HG02623 (cell line): Measurements from ENCODE around the gene PLVAP.

Experiments
- ATAC-seq: cut with Tn5 transposase; IDR thresholded peaks from one replicate; pipeline ENCODE4 v1.9.1; 2021; ENCODE audit warnings: moderate library complexity; ENCODE audit not compliant: unreplicated experiment

The PLVAP gene

DNA sequence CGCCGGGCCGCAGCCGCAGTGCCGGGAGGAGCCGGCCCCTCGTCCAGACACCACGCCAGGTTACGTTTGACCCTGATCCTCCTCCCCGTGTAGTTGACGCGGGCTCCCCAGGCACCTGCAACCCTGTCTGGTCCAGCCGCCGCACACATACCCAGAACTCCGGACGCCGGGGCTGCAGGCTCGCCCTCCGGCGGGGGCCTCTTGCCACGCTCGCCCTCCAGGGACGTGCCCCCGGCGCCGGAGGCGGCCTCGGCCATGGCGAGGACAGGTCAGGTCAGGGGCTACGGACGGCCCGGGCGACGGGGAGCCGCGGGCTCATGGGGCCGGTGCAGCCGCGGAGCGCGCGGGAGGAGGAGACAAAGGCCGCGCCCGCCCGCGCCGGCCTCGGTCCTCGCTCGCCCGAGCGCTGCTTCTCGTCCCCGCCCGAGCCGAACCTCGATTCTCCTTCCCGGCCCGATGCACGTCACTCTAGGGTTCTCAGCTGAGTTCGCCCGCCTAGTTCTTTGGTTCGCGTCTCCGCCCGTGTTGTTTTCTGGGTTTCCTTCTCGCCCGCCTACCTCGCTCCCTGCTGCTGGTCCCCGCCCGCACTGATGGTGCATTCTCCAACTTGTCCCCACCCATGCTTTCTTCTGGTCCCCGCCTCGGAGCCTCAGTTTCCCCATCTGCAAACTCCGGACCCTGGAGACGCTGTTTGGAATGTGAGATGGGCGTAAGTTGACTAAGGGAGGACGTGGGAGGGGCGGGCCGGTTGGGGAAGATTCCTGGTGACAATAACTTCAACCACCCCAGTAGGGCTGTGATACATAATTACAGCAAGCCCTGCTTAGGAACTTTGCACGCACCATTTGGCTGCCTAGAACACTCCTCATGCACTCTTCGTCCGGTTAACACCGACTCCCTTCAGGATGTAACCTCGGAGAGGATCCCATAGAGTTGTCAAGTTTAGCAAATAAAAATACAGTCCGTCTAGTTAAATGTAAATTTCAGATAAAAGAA lies 42.4 kb downstream of the PLVAP start, which contains the start of gene ANO8:
ANO8 (minus strand) TSS at position 442 of the 996 bp plus-strand sequence; CDS start at position 257, 185 bp downstream.
- ATAC-seq: peak; percentile 35

- ATAC-seq: no peak
Measured at GRCh38 chr19:17333611-17334413, 43.3 kb downstream of the PLVAP start.

DNA sequence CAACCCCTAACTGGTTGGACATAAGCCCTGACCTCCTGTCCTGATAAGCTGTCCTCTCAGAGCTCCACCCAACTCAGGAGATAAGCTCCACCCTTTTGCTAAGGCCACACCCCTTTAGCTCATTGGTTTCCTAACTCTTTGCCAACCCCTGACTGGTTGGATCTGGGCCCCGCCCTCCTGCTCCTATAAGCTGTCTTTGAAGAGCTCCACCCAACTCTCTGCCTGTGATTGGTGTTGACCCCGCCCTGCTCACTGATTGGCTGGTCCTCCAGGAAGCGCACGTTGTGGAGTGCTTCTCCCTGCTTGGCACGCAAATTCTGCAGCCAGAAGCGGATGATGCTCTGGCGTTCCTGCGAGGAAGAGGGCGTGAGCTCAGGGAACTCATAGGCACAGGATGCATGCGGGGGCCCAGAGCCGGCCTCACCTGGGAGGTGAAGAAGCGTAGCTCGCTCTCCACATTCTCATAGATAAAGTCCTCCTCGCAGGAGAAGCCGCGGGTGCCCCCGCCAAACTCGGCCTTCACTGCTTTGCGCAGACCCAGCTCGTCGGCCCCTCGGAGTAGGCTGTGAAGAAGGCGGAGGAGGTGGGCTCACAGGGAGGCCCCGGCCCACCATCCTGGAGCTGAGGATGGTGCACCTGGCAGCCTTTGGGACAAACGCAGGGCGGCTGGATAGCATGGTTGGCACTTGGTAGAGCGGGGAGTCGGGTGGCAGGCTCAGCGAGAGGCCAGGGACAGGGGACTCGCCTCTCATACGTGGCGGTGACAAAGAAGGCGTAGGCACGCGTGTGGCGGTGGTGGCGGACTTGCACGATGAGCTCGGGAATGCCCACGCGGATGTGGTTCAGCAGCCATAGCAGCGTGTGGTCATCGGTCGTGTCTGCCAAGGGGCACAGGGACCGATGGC lies 44.2 kb downstream of the PLVAP start:
- no peak for ATAC-seq

DNA sequence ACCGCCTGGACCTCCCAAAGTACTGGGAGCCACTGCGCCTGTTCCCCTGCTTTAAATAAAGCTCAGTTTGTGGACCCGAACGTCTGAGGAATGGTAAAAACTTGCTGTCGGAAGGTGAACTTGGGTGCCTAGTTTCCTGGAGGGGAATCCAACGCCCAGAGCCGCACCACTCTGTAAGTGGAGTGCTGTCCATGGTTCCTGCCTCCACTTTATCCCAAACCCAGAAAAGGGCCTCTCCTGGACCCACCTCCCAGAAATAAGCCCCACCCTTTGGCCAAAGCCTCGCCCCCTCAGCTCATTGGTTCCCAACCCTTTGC lies 44.8 kb downstream of the PLVAP start:
- no peak for ATAC-seq

DNA sequence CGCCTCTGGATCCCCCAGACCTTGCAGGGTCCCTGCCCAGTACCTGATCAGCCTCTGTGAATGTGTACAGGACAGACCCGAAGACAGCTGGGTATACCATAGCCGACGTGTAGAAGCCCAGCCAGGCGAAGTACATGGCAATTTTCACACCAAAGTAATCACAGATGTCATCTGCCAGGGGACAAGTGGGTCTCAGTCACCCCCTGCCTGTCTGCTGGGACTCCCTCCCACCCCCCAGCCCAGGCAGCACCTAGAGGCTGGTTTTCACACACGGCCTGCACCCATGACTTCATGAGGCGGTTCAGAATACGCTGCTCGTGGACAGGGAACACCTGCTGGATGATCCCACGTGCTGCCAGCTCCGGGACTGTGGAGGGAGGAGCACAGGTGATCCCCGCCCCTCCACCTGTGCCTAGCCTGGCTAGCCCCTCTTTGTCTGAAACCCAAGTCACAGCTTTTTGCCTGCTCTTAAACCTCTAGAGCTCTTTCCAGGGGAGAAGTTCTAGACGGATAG lies 46.0 kb downstream of the PLVAP start:
- ATAC-seq: no peak

GRCh38 chr19:17330262-17331044 lies 46.7 kb downstream of the PLVAP start:
- no peak for ATAC-seq

DNA sequence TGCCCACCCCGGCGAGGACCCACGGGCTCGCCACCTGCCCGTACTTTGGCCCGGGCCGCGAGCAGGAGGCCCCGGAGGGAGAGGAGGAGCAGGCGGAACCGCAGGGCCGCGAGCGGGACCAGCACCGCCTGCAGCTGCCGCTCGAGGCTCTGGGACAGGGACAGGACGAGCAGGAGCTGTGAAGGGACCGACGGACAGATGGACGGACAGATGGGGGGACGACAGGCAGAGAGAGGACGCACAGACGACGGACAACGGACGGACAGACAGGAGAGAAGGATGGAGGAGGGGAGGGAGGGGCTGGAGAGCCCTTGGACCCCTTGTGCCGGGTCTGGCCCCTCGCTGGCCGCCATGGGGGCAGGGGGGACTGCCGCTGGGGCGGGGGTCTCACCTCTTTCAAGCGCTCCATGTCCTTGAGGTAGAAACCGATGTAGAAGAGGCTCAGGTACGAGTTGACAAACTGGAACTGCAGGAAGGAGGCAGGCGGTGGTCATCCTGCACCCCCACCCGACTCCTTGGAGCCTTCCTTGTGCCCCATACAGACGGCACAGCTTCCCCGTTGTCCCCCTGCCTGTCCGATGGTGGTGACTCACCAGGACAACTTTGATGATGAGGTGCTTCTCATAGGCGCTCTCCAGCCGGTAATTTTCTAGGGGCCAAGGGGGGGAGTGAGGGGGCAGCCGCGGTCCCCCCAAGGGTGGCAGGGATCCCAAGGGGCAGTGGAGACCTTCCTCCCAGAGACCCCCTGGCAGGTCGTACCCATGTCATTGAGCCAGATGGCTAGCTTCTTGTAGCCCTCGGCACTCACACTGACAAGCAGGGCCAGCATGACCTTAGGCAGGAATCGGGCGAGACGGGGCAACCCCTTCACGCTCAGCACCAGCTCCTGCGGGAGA lies 47.5 kb downstream of the PLVAP start:
- ATAC-seq: no peak

DNA sequence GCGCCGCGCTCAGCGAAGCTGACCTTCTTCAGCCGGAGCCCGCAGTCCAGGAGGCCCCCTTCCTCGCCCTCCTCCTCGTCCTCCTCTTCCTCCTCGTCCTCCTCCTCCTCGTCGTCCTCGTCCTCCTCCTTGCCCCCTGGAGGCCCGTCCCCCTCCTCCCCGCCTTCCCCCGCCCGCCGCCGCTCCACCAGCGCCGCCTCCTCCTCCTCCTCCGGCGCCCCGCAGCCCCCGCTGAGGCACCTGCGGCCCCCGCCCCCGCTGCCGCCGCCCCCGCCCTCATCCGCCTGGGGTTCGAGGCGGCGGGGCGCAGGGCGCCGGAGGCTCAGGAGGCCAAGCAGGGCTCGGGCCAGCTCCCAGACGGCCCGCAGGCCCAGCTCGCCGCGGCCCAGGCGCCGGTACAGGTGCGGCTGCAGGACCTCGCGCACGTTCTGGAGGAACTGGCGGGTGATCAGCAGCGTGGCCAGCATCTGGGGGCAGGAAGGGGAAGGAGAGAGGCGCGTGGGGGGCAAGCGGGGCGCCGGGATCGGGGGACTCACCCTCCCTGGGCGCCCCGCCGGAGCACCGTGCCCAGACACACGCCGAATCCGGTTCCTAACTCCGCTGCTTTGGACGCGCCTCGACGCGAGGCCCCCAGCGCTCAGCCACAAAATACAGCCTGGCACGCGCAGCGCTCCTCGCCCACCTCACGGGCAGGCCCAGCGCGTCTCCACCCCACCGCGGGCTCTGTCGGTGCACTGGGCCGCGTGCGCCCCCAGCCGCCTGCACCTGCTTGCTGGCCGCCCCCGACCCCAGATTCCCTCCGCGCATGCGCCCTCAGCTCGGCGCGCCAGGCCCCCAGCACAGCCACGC lies 48.4 kb downstream of the PLVAP start:
- no peak for ATAC-seq

GRCh38 chr19:17327654-17328516 lies 49.3 kb downstream of the PLVAP start:
- ATAC-seq: no peak

DNA sequence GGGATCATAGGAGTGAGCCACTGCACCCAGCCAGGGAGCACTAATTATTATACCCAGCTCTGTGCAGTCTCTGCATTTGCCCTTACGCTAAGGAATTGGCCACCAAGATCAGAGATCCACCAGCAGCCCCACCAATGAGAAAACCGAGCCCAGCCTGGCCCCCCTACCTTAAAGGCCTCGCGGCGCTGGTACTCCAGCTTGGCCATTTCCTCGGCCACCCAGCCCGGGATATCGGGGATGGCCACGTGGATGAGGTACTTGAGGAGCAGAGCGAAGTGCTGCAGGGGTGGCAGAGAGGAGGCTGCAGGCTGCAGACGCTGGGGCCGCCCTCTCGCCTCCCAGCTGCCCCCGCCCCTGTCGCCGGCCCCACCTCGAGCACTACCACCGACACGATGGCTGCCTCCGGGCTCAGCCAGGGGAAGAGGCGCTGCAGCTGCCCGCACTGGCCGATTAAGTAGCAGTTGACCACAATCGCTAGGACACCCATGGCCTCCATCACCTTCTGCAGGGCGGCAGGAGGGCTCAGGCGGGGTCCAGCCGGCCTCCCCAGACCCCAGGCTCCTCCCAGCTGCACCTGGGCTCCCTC lies 50.0 kb downstream of the PLVAP start:
- ATAC-seq: no peak

GRCh38 chr19:17326595-17326966 lies 50.6 kb downstream of the PLVAP start:
- no peak for ATAC-seq

- ATAC-seq: no peak
Measured at GRCh38 chr19:17325881-17326594, 51.1 kb downstream of the PLVAP start.

DNA sequence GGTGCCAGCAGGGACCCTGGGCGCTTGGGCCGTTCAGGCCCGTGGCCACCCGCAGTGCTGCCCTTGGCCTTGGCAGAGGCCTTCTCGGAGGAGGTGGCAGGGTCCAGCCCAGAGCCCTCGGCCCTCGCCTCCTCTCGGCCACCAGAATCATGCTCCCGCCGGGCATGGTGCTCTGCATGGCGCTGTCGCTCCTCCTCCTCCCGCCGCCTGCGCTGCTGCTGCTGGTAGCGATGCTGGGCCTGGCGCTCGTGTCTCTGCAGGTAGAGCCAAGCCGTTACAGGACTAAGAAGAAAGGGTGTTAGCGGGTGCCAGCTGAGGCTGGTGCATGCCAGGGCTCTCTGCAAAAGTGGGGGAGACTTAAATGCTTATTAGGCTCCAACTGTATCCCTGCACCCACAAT lies 52.0 kb downstream of the PLVAP start:
- ATAC-seq: no peak

DNA sequence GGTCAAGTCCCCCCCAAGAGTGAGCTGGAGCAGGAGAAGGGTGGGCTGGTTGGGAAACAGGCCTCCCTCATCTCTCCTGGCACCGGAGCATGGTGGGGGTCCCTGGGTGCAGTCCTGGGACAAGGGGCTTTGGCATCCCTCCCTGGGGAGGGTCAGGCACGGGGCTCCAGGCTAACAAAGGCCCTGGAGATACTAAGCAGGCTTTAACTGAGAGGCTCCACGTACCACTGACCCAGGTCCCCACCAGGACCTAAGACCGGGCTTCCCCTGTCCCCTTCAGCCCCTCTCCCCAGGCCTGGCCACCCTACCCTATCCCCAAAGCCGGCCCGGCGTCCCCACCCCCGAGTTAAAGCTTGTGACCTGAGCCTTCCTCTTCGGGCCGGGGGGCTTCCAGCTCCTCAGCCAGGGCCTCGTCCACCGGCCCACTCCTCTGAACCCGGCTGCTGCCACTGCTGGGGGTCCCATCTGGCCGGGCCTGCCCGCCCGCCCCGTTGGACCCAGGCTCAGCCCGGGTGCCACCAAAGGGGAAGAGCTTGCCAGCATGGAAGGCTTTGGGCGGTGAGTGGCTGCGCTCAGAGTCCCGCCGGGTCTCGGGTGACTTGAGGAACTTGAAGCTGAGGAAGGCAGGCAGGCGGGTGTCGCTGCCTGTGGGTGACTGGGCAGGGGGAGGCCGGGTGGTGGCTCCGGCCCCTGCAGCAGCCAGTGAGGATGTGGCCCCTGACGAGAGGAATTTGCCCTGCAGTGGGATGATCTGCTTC lies 52.6 kb downstream of the PLVAP start:
- no peak for ATAC-seq

DNA sequence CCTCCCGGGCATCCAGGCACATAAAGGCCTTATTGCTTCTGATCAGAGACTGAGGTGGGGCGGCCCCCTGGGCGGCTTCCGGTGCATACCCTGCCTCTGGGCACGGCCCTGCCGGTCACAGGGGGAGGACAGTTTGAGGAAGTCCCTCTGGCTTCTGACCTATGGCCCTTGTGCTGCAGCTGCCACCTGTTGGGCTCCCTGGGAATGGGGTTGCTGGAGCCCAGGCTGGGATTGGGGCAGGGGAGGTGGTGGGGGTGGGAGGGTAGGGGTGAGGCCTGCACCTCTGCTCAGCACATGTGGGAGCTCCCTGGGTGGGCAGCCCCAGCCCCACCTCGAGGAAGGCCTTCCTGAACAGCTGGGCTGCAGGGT lies 53.2 kb downstream of the PLVAP start:
- no peak for ATAC-seq
